Stimulated activated naive CD8-positive, alpha-beta T cell treated with anti-CD3 and anti-CD28 coated beads, Interleukin-15, amount 100 ng/mL, for 72 hours (primary cell): ENCODE measurements around the gene PGM5.

Experiments
- ATAC-seq: fragments of 150-1000 bp; cut with Tn5 transposase; 2 replicates; pipeline ENCODE4 v1.10.0; 2021; ENCODE audit warnings: mild to moderate bottlenecking, moderate library complexity
- DNase-seq, 2 donors: peaks; one replicate each; pipeline ENCODE4 v3.0.0; 2021 to 2022
- H3K27ac Mint-ChIP-seq, 2 donors: one replicate each; pipeline ENCODE4 v1.8.0; 2022; ENCODE audit warnings: mild to moderate bottlenecking in 2 of 2, mixed read lengths in 2 of 2, moderate library complexity in 2 of 2
- H3K27me3 Mint-ChIP-seq: one replicate; pipeline ENCODE4 v1.8.0; 2022; ENCODE audit warnings: mixed read lengths
- H3K4me1 Mint-ChIP-seq: one replicate; pipeline ENCODE4 v1.8.0; 2022; ENCODE audit warnings: mild to moderate bottlenecking, mixed read lengths
- H3K4me3 Mint-ChIP-seq, 2 donors: one replicate each; pipeline ENCODE4 v1.8.0; 2022; ENCODE audit warnings: mild to moderate bottlenecking in 2 of 2, mixed read lengths in 2 of 2, moderate library complexity in 1 of 2
- H3K9me3 Mint-ChIP-seq, 2 donors: one replicate each; pipeline ENCODE4 v1.8.0; 2022; ENCODE audit warnings: mixed read lengths in 2 of 2

The PGM5 gene

GRCh38 chr9:68454579-68455334 lies 98.3 kb downstream of the PGM5 start:
- Mint-ChIP-seq H3K4me3 (no peak overlapping the region), H3K9me3 (no peaks in the 10 kb centered on the region), H3K27me3 (peaks cover 10% of the 10 kb centered on the region), H3K27ac (no peak overlapping the region), H3K4me1 (no peaks in the 10 kb centered on the region)
- ATAC-seq (no peak), DNase-seq (no peak)

GRCh38 chr9:68455451-68455850 lies 99.0 kb downstream of the PGM5 start:
- Mint-ChIP-seq H3K4me1 (no peaks in the 10 kb centered on the region), H3K27ac (peak overlapping the region in 1 of 2 donors; percentile 14), H3K9me3 (no peaks in the 10 kb centered on the region), H3K27me3 (peaks cover 10% of the 10 kb centered on the region), H3K4me3 (no peak overlapping the region)
- ATAC-seq (no peak), DNase-seq (no peak)

- Mint-ChIP-seq H3K9me3 (no peaks in the 10 kb centered on the region), H3K4me1 (no peaks in the 10 kb centered on the region), H3K27ac (no peak overlapping the region), H3K27me3 (peaks cover 12% of the 10 kb centered on the region), H3K4me3 (no peak overlapping the region)
- ATAC-seq = no peak
- no peak for DNase-seq
Observed at GRCh38 chr9:68457803-68458202, 101.4 kb downstream of the PGM5 start.

- no peak overlapping the region for H3K27ac Mint-ChIP-seq
- H3K27me3 Mint-ChIP-seq = peaks cover 18% of the 10 kb centered on the region
- H3K9me3 Mint-ChIP-seq = no peaks in the 10 kb centered on the region
- no peak overlapping the region for H3K4me3 Mint-ChIP-seq
- ATAC-seq = no peak
- no peaks in the 10 kb centered on the region for H3K4me1 Mint-ChIP-seq
- no peak for DNase-seq
Observed at GRCh38 chr9:68458918-68459317, 102.5 kb downstream of the PGM5 start.

GRCh38 chr9:68462105-68462775 lies 105.8 kb downstream of the PGM5 start:
- Mint-ChIP-seq H3K27me3 (peaks cover 18% of the 10 kb centered on the region), H3K4me1 (no peaks in the 10 kb centered on the region), H3K4me3 (no peak overlapping the region), H3K27ac (no peak overlapping the region), H3K9me3 (no peaks in the 10 kb centered on the region)
- DNase-seq (no peak), ATAC-seq (no peak)

GRCh38 chr9:68470067-68470466 lies 113.7 kb downstream of the PGM5 start:
- Mint-ChIP-seq H3K27me3 (peaks cover 10% of the 10 kb centered on the region), H3K9me3 (no peaks in the 10 kb centered on the region), H3K27ac (no peak overlapping the region), H3K4me1 (no peaks in the 10 kb centered on the region), H3K4me3 (no peak overlapping the region)
- no peak for ATAC-seq
- no peak for DNase-seq

GRCh38 chr9:68470634-68471033 lies 114.2 kb downstream of the PGM5 start:
- ATAC-seq = no peak
- Mint-ChIP-seq H3K27me3 (peaks cover 10% of the 10 kb centered on the region), H3K27ac (no peak overlapping the region), H3K4me3 (no peak overlapping the region), H3K9me3 (no peaks in the 10 kb centered on the region), H3K4me1 (no peaks in the 10 kb centered on the region)
- no peak for DNase-seq

- Mint-ChIP-seq H3K9me3 (no peaks in the 10 kb centered on the region), H3K4me1 (no peaks in the 10 kb centered on the region), H3K27me3 (peaks cover 10% of the 10 kb centered on the region), H3K27ac (no peak overlapping the region), H3K4me3 (no peak overlapping the region)
- no peak for DNase-seq
- ATAC-seq = no peak
Observed at GRCh38 chr9:68472119-68472518, 115.7 kb downstream of the PGM5 start.

- Mint-ChIP-seq H3K27me3 (peaks cover 10% of the 10 kb centered on the region), H3K27ac (no peak overlapping the region), H3K4me3 (no peak overlapping the region), H3K4me1 (no peaks in the 10 kb centered on the region), H3K9me3 (no peaks in the 10 kb centered on the region)
- ATAC-seq (no peak), DNase-seq (no peak)
Observed at GRCh38 chr9:68473790-68474189, 117.4 kb downstream of the PGM5 start.

- DNase-seq (no peak), ATAC-seq (no peak)
- no peak overlapping the region for H3K27ac Mint-ChIP-seq
- H3K9me3 Mint-ChIP-seq = no peaks in the 10 kb centered on the region
- H3K4me1 Mint-ChIP-seq = no peaks in the 10 kb centered on the region
- peaks cover 5% of the 10 kb centered on the region for H3K27me3 Mint-ChIP-seq
- H3K4me3 Mint-ChIP-seq = no peak overlapping the region
Observed at GRCh38 chr9:68476422-68476821, 120.0 kb downstream of the PGM5 start.

- Mint-ChIP-seq H3K4me1 (no peaks in the 10 kb centered on the region), H3K27me3 (peaks cover 5% of the 10 kb centered on the region), H3K4me3 (no peak overlapping the region), H3K27ac (no peak overlapping the region), H3K9me3 (no peaks in the 10 kb centered on the region)
- DNase-seq (no peak), ATAC-seq (no peak)
Observed at GRCh38 chr9:68476847-68477246, 120.4 kb downstream of the PGM5 start.

GRCh38 chr9:68480807-68481206 lies 124.4 kb downstream of the PGM5 start:
- Mint-ChIP-seq H3K9me3 (peaks cover 0 to 10% of the 10 kb centered on the region in 2 donors), H3K27ac (no peak overlapping the region), H3K4me1 (no peaks in the 10 kb centered on the region), H3K4me3 (no peak overlapping the region), H3K27me3 (peaks cover 17% of the 10 kb centered on the region)
- no peak for ATAC-seq
- DNase-seq = no peak

- Mint-ChIP-seq H3K9me3 (peaks cover 0 to 10% of the 10 kb centered on the region in 2 donors), H3K4me3 (no peak overlapping the region), H3K27ac (no peak overlapping the region), H3K4me1 (no peaks in the 10 kb centered on the region), H3K27me3 (peaks cover 17% of the 10 kb centered on the region)
- no peak for ATAC-seq
- no peak for DNase-seq
Observed at GRCh38 chr9:68482548-68482947, 126.1 kb downstream of the PGM5 start.

GRCh38 chr9:68488126-68488525 lies 131.7 kb downstream of the PGM5 start:
- no peaks in the 10 kb centered on the region for H3K4me1 Mint-ChIP-seq
- DNase-seq = no peak
- H3K9me3 Mint-ChIP-seq = peaks cover 0 to 10% of the 10 kb centered on the region in 2 donors
- no peak for ATAC-seq
- H3K4me3 Mint-ChIP-seq = no peak overlapping the region
- H3K27ac Mint-ChIP-seq = peak overlapping the region in 1 of 2 donors; percentile 19
- H3K27me3 Mint-ChIP-seq = peaks cover 40% of the 10 kb centered on the region

- peaks cover 0 to 10% of the 10 kb centered on the region in 2 donors for H3K9me3 Mint-ChIP-seq
Observed at GRCh38 chr9:68489646-68490045, 133.2 kb downstream of the PGM5 start.

GRCh38 chr9:68492806-68493205 lies 136.4 kb downstream of the PGM5 start:
- no peaks in the 10 kb centered on the region for H3K4me1 Mint-ChIP-seq
- ATAC-seq (no peak), DNase-seq (no peak)
- peaks cover 35% of the 10 kb centered on the region for H3K27me3 Mint-ChIP-seq
- no peak overlapping the region for H3K4me3 Mint-ChIP-seq
- no peak overlapping the region for H3K27ac Mint-ChIP-seq
- no peaks in the 10 kb centered on the region for H3K9me3 Mint-ChIP-seq

More at GRCh38 chr9:68489646-68490045, 133.2 kb downstream of the PGM5 start:
- H3K4me3 Mint-ChIP-seq = no peak overlapping the region
- DNase-seq = no peak
- ATAC-seq = no peak
- H3K27me3 Mint-ChIP-seq = peaks cover 43% of the 10 kb centered on the region
- no peak overlapping the region for H3K27ac Mint-ChIP-seq
- H3K4me1 Mint-ChIP-seq = no peaks in the 10 kb centered on the region
